BLaER1 treated with 17β-estradiol and CSF1 and Interleukin-3, amounts not matched to agents 10 nM and 100 nM (cell line): Measurements from ENCODE around the gene ANXA4.

Source experiments
- H3K27ac ChIP-seq, 11 experiments: shearing (Covaris generic); formaldehyde crosslinking; 2 replicates each; pipeline ENCODE4 v1.8.1; 2022
- H3K27me3 ChIP-seq, 11 experiments: shearing (Covaris generic); formaldehyde crosslinking; 2 replicates each; pipeline ENCODE4 v1.8.1; 2022
- H3K36me3 ChIP-seq, 11 experiments: shearing (Covaris generic); formaldehyde crosslinking; 2 replicates each; pipeline ENCODE4 v1.8.1; 2022
- H3K4me1 ChIP-seq, 10 experiments: shearing (Covaris generic); formaldehyde crosslinking; 2 replicates each; pipeline ENCODE4 v1.8.1; 2022
- H3K4me2 ChIP-seq, 11 experiments: shearing (Covaris generic); formaldehyde crosslinking; 2 replicates each; pipeline ENCODE4 v1.8.1; 2022
- H3K4me3 ChIP-seq, 10 experiments: shearing (Covaris generic); formaldehyde crosslinking; 2 replicates each; pipeline ENCODE4 v1.8.1; 2022
- H3K9ac ChIP-seq, 11 experiments: shearing (Covaris generic); formaldehyde crosslinking; 2 replicates each; pipeline ENCODE4 v1.8.1; 2022
- H3K9me3 ChIP-seq, 11 experiments: shearing (Covaris generic); formaldehyde crosslinking; replicated peaks in 1 of 11; 2 replicates each; pipeline ENCODE4 v1.8.1; 2022
- H4K20me1 ChIP-seq, 11 experiments: shearing (Covaris generic); formaldehyde crosslinking; 2 replicates each; pipeline ENCODE4 v1.8.1; 2022
- Cebpa-rat ChIP-seq, 11 experiments: shearing (Covaris generic); IDR thresholded peaks; 2 replicates each; pipeline ENCODE4 v1.8.1; 2022

Gene ANXA4

DNA sequence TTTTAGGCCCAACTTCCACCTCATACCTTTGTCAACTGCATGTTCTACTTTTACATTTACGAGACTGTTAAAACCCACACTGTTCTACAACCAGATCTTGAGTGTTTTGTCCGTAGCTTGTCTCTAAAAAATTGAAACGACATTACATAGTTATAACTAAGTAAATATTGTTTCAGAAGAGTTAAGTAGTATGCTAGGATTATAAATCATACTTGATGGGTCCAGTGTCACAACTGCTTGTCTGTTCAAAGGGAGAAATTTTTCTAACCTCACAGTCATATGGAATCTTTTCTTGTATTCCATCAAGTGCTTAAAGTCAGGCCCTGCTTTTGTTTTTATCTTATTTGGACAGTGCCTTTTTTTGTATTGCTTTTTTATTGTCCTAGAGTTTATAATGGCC is 91.8 kb downstream of the ANXA4 start:
- TF ChIP-seq Cebpa-rat (IDR thresholded peaks at IDR 0.05), result no peak
- H3K9me3 ChIP-seq, result no peaks in the 10 kb centered on the region
- H3K4me3 ChIP-seq, result no peak overlapping the region
- H3K27me3 ChIP-seq, result no peaks in the 10 kb centered on the region
- H3K36me3 ChIP-seq, result peaks cover 7 to 71% (median 30%) of the 10 kb centered on the region in 11 experiments; a peak in 20 of 22 replicates
- H3K4me1 ChIP-seq, result peaks cover 24 to 57% (median 43%) of the 10 kb centered on the region in 10 experiments
- peaks cover 0 to 81% (median 54%) of the 10 kb centered on the region in 11 experiments; a peak in 15 of 22 replicates for H4K20me1 ChIP-seq
- no peak overlapping the region for H3K27ac ChIP-seq
- H3K4me2 ChIP-seq, result peak overlapping the region in 6 of 11 experiments; percentile 3 to 92 (median 55); a peak in 4 of 22 replicates
- no peak overlapping the region for H3K9ac ChIP-seq

DNA sequence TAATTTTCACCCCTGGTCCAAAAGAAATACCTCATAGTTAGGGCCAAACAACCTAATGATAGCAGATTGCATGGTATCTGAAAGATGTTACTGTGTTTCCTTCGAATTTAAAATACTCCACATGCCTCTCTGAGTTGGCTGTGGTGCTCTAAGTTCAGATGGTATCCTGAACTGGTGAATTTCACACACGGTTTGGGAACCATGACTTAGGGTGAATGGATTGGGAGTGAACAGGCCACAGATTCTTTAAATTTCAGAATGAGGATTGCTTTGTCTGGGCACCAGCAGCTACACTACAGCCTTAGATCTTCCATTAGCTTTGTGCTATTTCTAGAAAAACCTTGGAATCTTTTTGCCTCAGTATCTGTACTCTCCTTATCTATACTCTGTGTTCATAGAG is 93.7 kb downstream of the ANXA4 start:
- Histone ChIP-seq H3K27ac (no peak overlapping the region), H3K4me3 (no peak overlapping the region), H3K4me2 (peak overlapping the region in 8 of 11 experiments; percentile 2 to 45 (median 17); a peak in 8 of 22 replicates), H3K9ac (no peak overlapping the region), H3K9me3 (no peaks in the 10 kb centered on the region), H3K36me3 (peaks cover 26 to 91% (median 49%) of the 10 kb centered on the region in 11 experiments), H4K20me1 (peaks cover 0 to 71% (median 46%) of the 10 kb centered on the region in 11 experiments; a peak in 15 of 22 replicates), H3K4me1 (peaks cover 21 to 52% (median 38%) of the 10 kb centered on the region in 10 experiments), H3K27me3 (no peaks in the 10 kb centered on the region)
- TF ChIP-seq Cebpa-rat (IDR thresholded peaks at IDR 0.05), result no peak

DNA sequence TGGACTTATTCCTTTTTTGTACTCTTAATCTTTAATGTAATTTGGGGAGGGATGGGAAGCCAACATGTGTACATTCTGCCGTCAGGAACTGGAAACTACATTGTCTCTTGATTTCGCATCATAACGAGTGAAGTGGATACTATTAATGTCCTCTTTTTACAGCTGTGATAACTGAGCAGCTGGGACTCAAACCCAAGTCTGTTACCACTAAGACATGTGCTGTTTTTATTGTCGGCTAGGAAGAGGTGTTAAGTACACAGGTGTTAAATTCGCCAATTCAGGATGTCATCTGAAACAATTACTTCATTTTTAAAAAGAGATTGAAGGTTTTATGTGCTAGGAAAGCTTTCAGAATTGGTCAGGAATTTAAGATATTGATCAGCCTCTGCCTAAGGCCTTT is 94.4 kb downstream of the ANXA4 start:
- H3K4me3 ChIP-seq, result no peak overlapping the region
- peaks cover 0 to 65% (median 40%) of the 10 kb centered on the region in 11 experiments; a peak in 13 of 22 replicates for H4K20me1 ChIP-seq
- H3K4me1 ChIP-seq, result peaks cover 15 to 46% (median 31%) of the 10 kb centered on the region in 10 experiments
- no peak for TF ChIP-seq Cebpa-rat (IDR thresholded peaks at IDR 0.05)
- H3K4me2 ChIP-seq, result peak overlapping the region in 7 of 11 experiments; percentile 2 to 45 (median 20); a peak in 8 of 22 replicates
- peaks cover 31 to 96% (median 55%) of the 10 kb centered on the region in 11 experiments for H3K36me3 ChIP-seq
- no peak overlapping the region for H3K27ac ChIP-seq
- no peaks in the 10 kb centered on the region for H3K9me3 ChIP-seq
- H3K27me3 ChIP-seq, result no peaks in the 10 kb centered on the region
- H3K9ac ChIP-seq, result no peak overlapping the region

DNA sequence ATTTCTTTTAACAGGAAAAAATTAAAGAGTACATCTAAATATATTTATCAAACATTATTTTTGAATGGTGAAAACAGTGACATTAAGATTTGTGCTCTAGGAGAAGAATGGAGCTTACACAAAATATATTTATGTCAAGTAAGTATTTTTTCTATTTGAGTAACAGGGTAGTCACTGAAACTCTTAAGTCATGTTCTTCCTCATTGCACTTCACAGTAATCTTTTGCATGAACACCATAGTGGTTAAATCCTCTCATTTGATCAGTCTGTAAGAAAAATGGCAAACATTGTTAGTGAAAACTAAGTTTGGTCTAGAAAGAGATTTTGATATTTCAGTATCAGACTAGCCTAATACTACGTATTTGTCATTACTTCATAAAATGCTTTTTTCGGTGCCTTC is 95.6 kb downstream of the ANXA4 start:
- TF ChIP-seq Cebpa-rat (IDR thresholded peaks at IDR 0.05), result no peak
- Histone ChIP-seq H3K27me3 (no peaks in the 10 kb centered on the region), H3K4me3 (no peak overlapping the region), H3K36me3 (peaks cover 35 to 95% (median 63%) of the 10 kb centered on the region in 11 experiments), H3K9me3 (no peaks in the 10 kb centered on the region), H4K20me1 (peaks cover 0 to 52% (median 28%) of the 10 kb centered on the region in 11 experiments; a peak in 11 of 22 replicates), H3K27ac (no peak overlapping the region; a peak in 1 of 22 replicates), H3K9ac (no peak overlapping the region), H3K4me1 (peaks cover 7 to 34% (median 20%) of the 10 kb centered on the region in 10 experiments; a peak in 19 of 20 replicates), H3K4me2 (peak overlapping the region in 1 of 11 experiments; percentile 47; a peak in 3 of 22 replicates)

DNA sequence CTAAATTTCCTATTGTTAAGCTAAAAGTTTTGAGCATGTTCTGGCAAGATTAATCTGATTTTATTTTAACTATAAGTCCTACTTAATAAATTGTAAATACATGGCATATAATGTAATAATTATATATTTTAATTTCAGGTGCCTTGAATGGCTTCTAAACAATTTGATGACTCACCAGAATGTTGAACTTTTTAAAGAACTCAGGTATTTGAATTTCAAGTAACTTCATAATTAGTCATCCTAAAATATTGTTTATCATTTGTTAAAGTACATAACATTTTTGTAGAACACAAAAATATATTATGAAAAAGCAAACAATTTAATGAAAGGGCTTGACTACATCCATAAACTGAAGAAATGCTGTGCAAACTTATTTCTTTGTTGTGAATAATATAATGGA is 102.1 kb downstream of the ANXA4 start:
- Histone ChIP-seq H3K9ac (no peak overlapping the region), H3K4me2 (no peak overlapping the region), H3K27me3 (no peaks in the 10 kb centered on the region), H3K27ac (no peak overlapping the region), H3K36me3 (peaks cover 71 to 99% (median 86%) of the 10 kb centered on the region in 11 experiments), H3K4me1 (no peaks in the 10 kb centered on the region), H3K4me3 (no peak overlapping the region), H3K9me3 (no peaks in the 10 kb centered on the region), H4K20me1 (no peaks in the 10 kb centered on the region; a peak in 1 of 22 replicates)
- no peak for TF ChIP-seq Cebpa-rat (IDR thresholded peaks at IDR 0.05)

DNA sequence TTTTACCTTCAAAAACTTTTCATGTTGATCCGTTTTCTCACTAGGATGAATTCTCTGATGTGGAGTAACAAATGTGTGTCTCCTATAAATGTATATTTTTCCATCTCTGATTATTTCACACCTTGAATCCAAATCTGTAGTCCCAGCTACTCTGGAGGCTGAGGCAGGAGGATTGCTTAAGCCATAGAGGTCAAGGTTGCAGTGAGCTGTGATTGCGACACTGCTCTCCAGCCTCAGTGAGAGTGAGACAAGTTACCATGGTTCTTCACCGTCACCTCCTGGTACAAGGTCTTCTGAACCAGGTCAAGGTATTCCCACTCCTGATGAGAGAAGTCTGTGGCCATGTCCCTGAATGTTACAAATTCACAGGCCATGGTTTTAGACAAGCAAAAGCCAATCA is 102.6 kb downstream of the ANXA4 start:
- Histone ChIP-seq H4K20me1 (no peaks in the 10 kb centered on the region; a peak in 1 of 22 replicates), H3K9ac (no peak overlapping the region), H3K27ac (no peak overlapping the region), H3K36me3 (peaks cover 70 to 99% (median 86%) of the 10 kb centered on the region in 11 experiments), H3K4me1 (no peaks in the 10 kb centered on the region), H3K4me2 (no peak overlapping the region), H3K4me3 (no peak overlapping the region), H3K27me3 (no peaks in the 10 kb centered on the region), H3K9me3 (no peaks in the 10 kb centered on the region)
- peak in 4 of 11 experiments; percentile 33 to 70 (median 46); a peak in 4 of 22 replicates for TF ChIP-seq Cebpa-rat (IDR thresholded peaks at IDR 0.05)

DNA sequence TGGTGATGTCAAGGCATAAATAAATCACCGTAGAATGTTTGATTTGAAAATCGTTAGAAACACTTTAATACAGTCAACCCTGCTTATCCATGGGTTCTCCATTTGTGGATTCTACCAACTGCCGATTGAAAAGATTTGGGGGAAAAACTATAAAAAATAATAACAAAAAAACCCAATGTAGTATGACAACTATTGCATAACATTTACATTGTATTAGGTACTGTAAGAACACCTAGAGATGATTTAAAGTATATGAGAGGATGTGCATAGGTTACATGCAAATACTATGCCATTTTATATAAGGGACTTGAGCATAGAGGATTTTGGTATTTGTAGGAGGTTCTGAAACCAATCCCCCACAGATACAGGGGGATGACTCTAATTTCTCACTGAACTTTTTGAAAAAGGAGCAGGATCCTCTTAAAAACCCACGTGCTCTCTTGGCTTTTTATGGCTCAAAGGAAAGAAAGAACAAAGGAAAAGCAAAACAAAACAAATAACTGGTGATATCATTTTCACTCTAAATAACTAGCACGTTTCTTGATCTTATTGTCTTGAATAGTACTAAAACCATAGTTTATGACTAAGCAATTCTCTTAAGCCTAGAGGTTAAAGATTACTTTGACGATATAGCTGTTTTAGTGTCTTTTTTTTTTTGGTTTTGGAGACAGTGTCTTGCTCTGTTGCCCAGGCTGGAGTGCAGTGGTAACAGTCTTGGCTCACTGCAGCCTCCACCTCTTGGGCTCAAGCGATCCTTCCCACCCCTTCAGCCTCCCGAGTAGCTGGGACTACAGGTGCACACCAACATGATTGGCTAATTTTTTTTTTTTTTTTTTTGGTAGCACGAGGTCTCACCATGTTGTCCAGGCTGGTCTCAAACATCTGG is 104.5 kb downstream of the ANXA4 start:
- Histone ChIP-seq H3K4me1 (no peaks in the 10 kb centered on the region), H3K36me3 (peaks cover 76 to 99% (median 86%) of the 10 kb centered on the region in 11 experiments), H3K27ac (no peak overlapping the region), H3K9ac (no peak overlapping the region), H4K20me1 (no peaks in the 10 kb centered on the region; a peak in 1 of 22 replicates), H3K4me3 (no peak overlapping the region), H3K27me3 (no peaks in the 10 kb centered on the region), H3K9me3 (no peaks in the 10 kb centered on the region), H3K4me2 (no peak overlapping the region)
- no peak for TF ChIP-seq Cebpa-rat (IDR thresholded peaks at IDR 0.05)

DNA sequence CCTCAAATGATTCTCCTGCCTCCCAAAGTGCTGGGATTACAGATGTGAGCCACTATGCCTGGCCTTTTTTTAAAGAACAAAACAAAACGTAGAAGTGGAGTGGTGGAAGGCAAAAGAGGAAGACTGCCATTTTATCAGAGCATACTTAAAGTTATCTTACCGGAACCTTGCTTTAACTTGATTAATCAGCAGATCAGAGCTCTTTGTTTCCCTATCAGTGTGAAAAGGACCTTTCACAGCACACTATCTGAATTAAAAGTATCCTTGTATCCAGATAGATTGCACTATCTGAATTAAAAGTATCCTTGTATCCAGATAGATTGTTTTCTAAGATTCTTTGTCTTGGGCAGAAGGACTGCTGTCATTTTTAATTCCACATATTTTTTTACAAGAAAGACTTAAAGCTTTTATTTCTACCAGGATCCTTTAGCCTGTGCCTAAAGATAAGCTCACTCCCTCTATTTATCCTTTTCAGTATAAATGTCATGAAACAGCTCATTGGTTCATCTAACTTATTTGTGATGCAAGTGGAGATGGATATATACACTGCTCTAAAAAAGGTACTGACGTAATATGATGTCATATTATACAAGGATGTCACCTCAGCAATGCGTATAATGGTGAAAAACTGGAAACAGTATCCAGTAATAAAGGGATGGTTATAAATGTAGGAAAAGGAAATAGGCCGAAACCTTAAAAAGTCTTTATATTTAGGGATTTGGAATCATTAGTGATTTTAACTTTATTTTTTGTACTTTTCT is 105.3 kb downstream of the ANXA4 start:
- H3K4me1 ChIP-seq, result no peaks in the 10 kb centered on the region
- H3K27me3 ChIP-seq, result no peaks in the 10 kb centered on the region
- H3K9ac ChIP-seq, result no peak overlapping the region
- TF ChIP-seq Cebpa-rat (IDR thresholded peaks at IDR 0.05), result no peak
- H3K4me2 ChIP-seq, result no peak overlapping the region
- no peaks in the 10 kb centered on the region for H3K9me3 ChIP-seq
- no peak overlapping the region for H3K4me3 ChIP-seq
- peaks cover 80 to 99% (median 88%) of the 10 kb centered on the region in 11 experiments for H3K36me3 ChIP-seq
- H3K27ac ChIP-seq, result no peak overlapping the region
- no peaks in the 10 kb centered on the region; a peak in 1 of 22 replicates for H4K20me1 ChIP-seq
